ENCODE data around the gene RBM15. TPM values are rescaled to one million over a fixed set of nuclear protein-coding genes. Genes with fewer than 3 reads are reported as not detected.

RBM15 gene
- total and polyA plus RNA-seq, 2 donors (not counting 1 experiment from before 2014, with no cell fraction given), result 8.4 to 25.9 TPM

- TF ChIP-seq EZH2 (IDR thresholded peaks at IDR 0.05; ENCODE audit: low read length, missing control alignments), result no peak
- TF ChIP-seq, protein P1, sequence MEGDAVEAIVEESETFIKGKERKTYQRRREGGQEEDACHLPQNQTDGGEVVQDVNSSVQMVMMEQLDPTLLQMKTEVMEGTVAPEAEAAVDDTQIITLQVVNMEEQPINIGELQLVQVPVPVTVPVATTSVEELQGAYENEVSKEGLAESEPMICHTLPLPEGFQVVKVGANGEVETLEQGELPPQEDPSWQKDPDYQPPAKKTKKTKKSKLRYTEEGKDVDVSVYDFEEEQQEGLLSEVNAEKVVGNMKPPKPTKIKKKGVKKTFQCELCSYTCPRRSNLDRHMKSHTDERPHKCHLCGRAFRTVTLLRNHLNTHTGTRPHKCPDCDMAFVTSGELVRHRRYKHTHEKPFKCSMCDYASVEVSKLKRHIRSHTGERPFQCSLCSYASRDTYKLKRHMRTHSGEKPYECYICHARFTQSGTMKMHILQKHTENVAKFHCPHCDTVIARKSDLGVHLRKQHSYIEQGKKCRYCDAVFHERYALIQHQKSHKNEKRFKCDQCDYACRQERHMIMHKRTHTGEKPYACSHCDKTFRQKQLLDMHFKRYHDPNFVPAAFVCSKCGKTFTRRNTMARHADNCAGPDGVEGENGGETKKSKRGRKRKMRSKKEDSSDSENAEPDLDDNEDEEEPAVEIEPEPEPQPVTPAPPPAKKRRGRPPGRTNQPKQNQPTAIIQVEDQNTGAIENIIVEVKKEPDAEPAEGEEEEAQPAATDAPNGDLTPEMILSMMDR (conservative IDR thresholded peaks at IDR 0.05 in 1 of 2, IDR thresholded peaks at IDR 0.05 in 1 of 2; ENCODE audit: low read depth in 1 of 2, low read length in 2 of 2), result no peak
- H3K79me2 ChIP-seq (ENCODE audit: control insufficient read depth, insufficient read depth, low read length), result peaks cover 89% of the 10 kb centered on the region
- H3K9me3 ChIP-seq (ENCODE audit: control insufficient read depth, insufficient read depth, low read depth, low read length), result no peaks in the 10 kb centered on the region
- peaks cover 5% of the 10 kb centered on the region for H3K36me3 ChIP-seq (ENCODE audit: control insufficient read depth, insufficient read depth, low read length)
- DNase-seq (ENCODE audit: low read depth in 2 of 2), result peak in 1 of 2 donors; percentile 13
- peaks cover 12% of the 10 kb centered on the region for H3K4me1 ChIP-seq (ENCODE audit: control insufficient read depth, extremely low read depth, insufficient read depth, low read length)
- no peaks in the 10 kb centered on the region for H3K27me3 ChIP-seq (ENCODE audit: control insufficient read depth, insufficient read depth, low read length)
- H3K4me2 ChIP-seq (ENCODE audit: extremely low read depth, insufficient read depth, low read length), result peak overlapping the region; percentile 29
- peak overlapping the region; percentile 16 for H3K27ac ChIP-seq (ENCODE audit: insufficient read depth, low read length)
- no peak overlapping the region for H3K9ac ChIP-seq (ENCODE audit: insufficient read depth, low read length)
- peaks cover 2% of the 10 kb centered on the region for H4K20me1 ChIP-seq (ENCODE audit: control insufficient read depth, extremely low read depth, insufficient read depth, low read length)
- H2AFZ ChIP-seq (ENCODE audit: low read length), result no peak overlapping the region
- peak overlapping the region in 1 of 4 experiments; percentile 6 for H3K4me3 ChIP-seq (replicated peaks in 1 of 4; ENCODE audit: control extremely low read depth in 1 of 4, insufficient read depth in 1 of 4, low read depth in 3 of 4, low read length in 4 of 4)
Measured at GRCh38 chr1:110348771-110349170, 9.6 kb downstream of the RBM15 start.

- Histone ChIP-seq H2AFZ (ENCODE audit: low read length) (no peak overlapping the region), H3K4me3 (replicated peaks in 1 of 4; ENCODE audit: control extremely low read depth in 1 of 4, insufficient read depth in 1 of 4, low read depth in 3 of 4, low read length in 4 of 4) (no peak overlapping the region), H3K4me2 (ENCODE audit: extremely low read depth, insufficient read depth, low read length) (no peak overlapping the region), H3K9me3 (ENCODE audit: control insufficient read depth, insufficient read depth, low read depth, low read length) (no peaks in the 10 kb centered on the region), H3K4me1 (ENCODE audit: control insufficient read depth, extremely low read depth, insufficient read depth, low read length) (peaks cover 12% of the 10 kb centered on the region), H3K27me3 (ENCODE audit: control insufficient read depth, insufficient read depth, low read length) (no peaks in the 10 kb centered on the region), H3K79me2 (ENCODE audit: control insufficient read depth, insufficient read depth, low read length) (peaks cover 79% of the 10 kb centered on the region), H3K9ac (ENCODE audit: insufficient read depth, low read length) (no peak overlapping the region), H3K36me3 (ENCODE audit: control insufficient read depth, insufficient read depth, low read length) (peaks cover 5% of the 10 kb centered on the region), H3K27ac (ENCODE audit: insufficient read depth, low read length) (no peak overlapping the region), H4K20me1 (ENCODE audit: control insufficient read depth, extremely low read depth, insufficient read depth, low read length) (peaks cover 2% of the 10 kb centered on the region)
- peak in 1 of 2 donors; percentile 3 for DNase-seq (ENCODE audit: low read depth in 2 of 2)
- TF ChIP-seq, protein P1 (conservative IDR thresholded peaks at IDR 0.05 in 1 of 2, IDR thresholded peaks at IDR 0.05 in 1 of 2; ENCODE audit: low read depth in 1 of 2, low read length in 2 of 2), result no peak
- no peak for TF ChIP-seq EZH2 (IDR thresholded peaks at IDR 0.05; ENCODE audit: low read length, missing control alignments)
Measured at GRCh38 chr1:110350360-110350759, 11.2 kb downstream of the RBM15 start.

DNA sequence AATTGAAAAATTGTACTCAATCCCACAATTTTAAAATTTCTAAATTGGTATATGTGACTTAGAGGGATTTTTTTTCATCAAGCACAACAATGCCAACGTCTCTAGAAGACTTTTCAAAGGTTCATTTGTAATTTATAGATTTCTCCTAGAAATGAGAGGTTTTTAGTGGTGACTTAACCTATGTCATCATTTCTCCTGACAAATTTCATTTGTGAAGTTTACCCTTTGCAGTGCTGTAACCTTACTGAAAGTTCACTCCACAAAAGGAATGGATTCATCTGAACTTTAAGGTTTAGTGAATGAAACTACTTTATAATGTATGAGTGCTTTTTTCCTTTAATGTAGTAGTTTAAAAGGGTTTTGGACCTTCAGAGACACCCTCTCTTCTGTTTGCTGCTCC is 16.1 kb downstream of the RBM15 start:
- no peak overlapping the region for H3K27ac ChIP-seq (ENCODE audit: insufficient read depth, low read length)
- no peak overlapping the region for H2AFZ ChIP-seq (ENCODE audit: low read length)
- H4K20me1 ChIP-seq (ENCODE audit: control insufficient read depth, extremely low read depth, insufficient read depth, low read length), result no peaks in the 10 kb centered on the region
- no peaks in the 10 kb centered on the region for H3K27me3 ChIP-seq (ENCODE audit: control insufficient read depth, insufficient read depth, low read length)
- H3K9ac ChIP-seq (ENCODE audit: insufficient read depth, low read length), result no peak overlapping the region
- H3K4me3 ChIP-seq (replicated peaks in 1 of 4; ENCODE audit: control extremely low read depth in 1 of 4, insufficient read depth in 1 of 4, low read depth in 3 of 4, low read length in 4 of 4), result no peak overlapping the region
- no peak for DNase-seq (ENCODE audit: low read depth in 2 of 2)
- no peaks in the 10 kb centered on the region for H3K9me3 ChIP-seq (ENCODE audit: control insufficient read depth, insufficient read depth, low read depth, low read length)
- H3K4me2 ChIP-seq (ENCODE audit: extremely low read depth, insufficient read depth, low read length), result no peak overlapping the region
- TF ChIP-seq EZH2 (IDR thresholded peaks at IDR 0.05; ENCODE audit: low read length, missing control alignments), result no peak
- TF ChIP-seq, protein P1 (conservative IDR thresholded peaks at IDR 0.05 in 1 of 2, IDR thresholded peaks at IDR 0.05 in 1 of 2; ENCODE audit: low read depth in 1 of 2, low read length in 2 of 2), result no peak
- no peaks in the 10 kb centered on the region for H3K36me3 ChIP-seq (ENCODE audit: control insufficient read depth, insufficient read depth, low read length)
- no peaks in the 10 kb centered on the region for H3K4me1 ChIP-seq (ENCODE audit: control insufficient read depth, extremely low read depth, insufficient read depth, low read length)
- peaks cover 42% of the 10 kb centered on the region for H3K79me2 ChIP-seq (ENCODE audit: control insufficient read depth, insufficient read depth, low read length)

Measured in fibroblast of lung (primary cell).